ENCODE measurements around the gene PSMB9. TPM values are rescaled to one million over a fixed set of nuclear protein-coding genes. Genes with fewer than 3 reads are reported as not detected.

The PSMB9 gene
- total RNA-seq, 2 donors from 2014 or later = 4.6 to 14.5 TPM

DNA sequence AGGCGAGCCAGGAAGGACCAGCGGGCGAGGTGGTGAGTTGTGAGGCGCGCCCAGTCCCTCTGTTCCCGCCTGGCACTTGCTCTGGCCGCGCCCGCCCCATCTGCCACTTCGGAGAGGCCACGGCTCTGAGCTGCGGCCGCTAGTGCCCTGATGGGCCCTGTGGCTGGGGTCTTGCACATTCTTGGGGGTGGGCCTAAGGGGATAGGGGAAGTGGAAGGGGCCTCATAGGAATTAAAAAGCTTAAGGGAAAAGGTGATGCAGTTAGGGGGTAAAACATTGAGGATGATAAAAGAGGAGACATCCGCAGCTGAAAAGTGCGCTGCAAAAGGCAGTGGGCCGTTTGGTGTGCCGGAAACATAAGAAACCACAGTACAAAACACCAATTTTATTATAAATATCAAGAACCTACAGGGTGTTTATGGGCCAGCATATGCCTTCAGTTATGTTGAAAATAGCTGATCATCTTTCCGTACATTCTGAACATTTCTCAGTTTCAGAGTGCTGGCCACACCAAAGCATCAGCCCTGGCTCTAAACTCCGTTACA lies 9.1 kb upstream of the PSMB9 start:
- intact Hi-C loops (cut with DNase I) = no loop called here
- Histone ChIP-seq H3K4me3 (peak overlapping the region in 1 of 2 donors; percentile 39), H3K4me1 (peaks cover 13% of the 10 kb centered on the region), H3K27ac (peak overlapping the region; percentile 80 to 93 (median 86)), H3K9me3 (no peaks in the 10 kb centered on the region), H3K27me3 (no peaks in the 10 kb centered on the region), H3K36me3 (replicated peaks in 1 of 2; ENCODE audit: insufficient read depth in 1 of 2, low read depth in 2 of 2) (peaks cover 0 to 11% of the 10 kb centered on the region in 2 donors)
- ATAC-seq (no peak), DNase-seq (no peak)
- WGBS, 2 donors = 24 to 27% methylated on average over 19 of the region's 19 CpGs
- peak in 1 of 3 donors; percentile 27 for TF ChIP-seq POLR2A (IDR thresholded peaks at IDR 0.05)
- TF ChIP-seq, protein P1, sequence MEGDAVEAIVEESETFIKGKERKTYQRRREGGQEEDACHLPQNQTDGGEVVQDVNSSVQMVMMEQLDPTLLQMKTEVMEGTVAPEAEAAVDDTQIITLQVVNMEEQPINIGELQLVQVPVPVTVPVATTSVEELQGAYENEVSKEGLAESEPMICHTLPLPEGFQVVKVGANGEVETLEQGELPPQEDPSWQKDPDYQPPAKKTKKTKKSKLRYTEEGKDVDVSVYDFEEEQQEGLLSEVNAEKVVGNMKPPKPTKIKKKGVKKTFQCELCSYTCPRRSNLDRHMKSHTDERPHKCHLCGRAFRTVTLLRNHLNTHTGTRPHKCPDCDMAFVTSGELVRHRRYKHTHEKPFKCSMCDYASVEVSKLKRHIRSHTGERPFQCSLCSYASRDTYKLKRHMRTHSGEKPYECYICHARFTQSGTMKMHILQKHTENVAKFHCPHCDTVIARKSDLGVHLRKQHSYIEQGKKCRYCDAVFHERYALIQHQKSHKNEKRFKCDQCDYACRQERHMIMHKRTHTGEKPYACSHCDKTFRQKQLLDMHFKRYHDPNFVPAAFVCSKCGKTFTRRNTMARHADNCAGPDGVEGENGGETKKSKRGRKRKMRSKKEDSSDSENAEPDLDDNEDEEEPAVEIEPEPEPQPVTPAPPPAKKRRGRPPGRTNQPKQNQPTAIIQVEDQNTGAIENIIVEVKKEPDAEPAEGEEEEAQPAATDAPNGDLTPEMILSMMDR (IDR thresholded peaks at IDR 0.05) = no peak

DNA sequence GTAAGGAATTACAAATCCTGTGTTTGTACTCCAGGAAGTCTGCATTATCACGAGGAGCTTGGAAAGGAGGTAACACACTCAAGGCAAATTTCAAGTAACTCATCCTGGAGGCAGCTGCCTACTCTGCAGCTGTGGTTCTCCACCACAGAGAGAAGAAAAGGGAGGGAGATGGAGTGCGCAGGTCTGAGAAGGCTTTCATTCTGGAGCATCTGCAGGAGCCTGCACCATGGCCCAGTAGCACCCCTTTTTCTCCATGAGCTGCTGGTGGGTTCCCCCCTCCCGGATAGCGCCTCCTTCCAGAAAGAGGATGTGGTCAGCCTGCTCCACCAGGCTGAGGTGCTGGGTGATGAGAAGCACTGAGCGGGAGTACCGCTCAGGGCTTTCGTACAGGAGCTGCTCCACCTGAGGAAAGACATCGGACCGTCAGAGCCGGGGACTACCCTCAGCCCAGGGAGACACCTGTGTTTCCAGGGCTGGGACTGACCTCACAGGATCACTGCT lies 8.6 kb upstream of the PSMB9 start:
- Histone ChIP-seq H3K4me3 (no peak overlapping the region), H3K36me3 (replicated peaks in 1 of 2; ENCODE audit: insufficient read depth in 1 of 2, low read depth in 2 of 2) (peaks cover 0 to 11% of the 10 kb centered on the region in 2 donors), H3K27me3 (no peaks in the 10 kb centered on the region), H3K4me1 (peaks cover 13% of the 10 kb centered on the region), H3K27ac (peak overlapping the region in 1 of 4 donors; percentile 93), H3K9me3 (no peaks in the 10 kb centered on the region)
- TF ChIP-seq, protein P1 (IDR thresholded peaks at IDR 0.05) = no peak
- no peak for TF ChIP-seq POLR2A (IDR thresholded peaks at IDR 0.05)
- peak in 1 of 4 donors; percentile 27 for DNase-seq
- intact Hi-C loops (cut with DNase I) = no loop called here
- ATAC-seq = no peak
- 59 to 84% methylated on average over 5 to 10 of the region's 10 CpGs for WGBS, 2 donors

DNA sequence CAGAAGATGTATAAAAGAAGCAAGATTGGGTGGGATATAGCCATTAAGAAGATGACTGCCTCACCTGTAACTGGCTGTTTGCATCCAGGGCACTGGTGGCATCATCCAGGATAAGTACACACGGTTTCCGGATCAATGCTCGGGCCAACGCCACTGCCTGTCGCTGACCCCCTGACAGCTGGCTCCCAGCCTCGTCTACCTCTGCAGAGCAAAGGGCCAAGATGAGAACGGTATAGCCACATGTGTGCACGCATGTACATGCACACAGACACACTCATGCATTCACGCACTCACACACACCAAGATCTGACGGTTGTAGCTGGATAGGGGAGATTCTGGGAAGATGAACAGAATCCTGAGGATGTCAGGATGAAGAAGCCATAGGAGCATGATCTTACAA lies 7.0 kb upstream of the PSMB9 start:
- Histone ChIP-seq H3K27ac (no peak overlapping the region), H3K4me1 (peaks cover 20% of the 10 kb centered on the region), H3K4me3 (no peak overlapping the region), H3K36me3 (replicated peaks in 1 of 2; ENCODE audit: insufficient read depth in 1 of 2, low read depth in 2 of 2) (peaks cover 0 to 11% of the 10 kb centered on the region in 2 donors), H3K27me3 (no peaks in the 10 kb centered on the region), H3K9me3 (no peaks in the 10 kb centered on the region)
- 83 to 90% methylated on average over 10 of the region's 10 CpGs for WGBS, 2 donors
- ATAC-seq = no peak
- intact Hi-C loops (cut with DNase I) = no loop called here
- DNase-seq = no peak
- TF ChIP-seq POLR2A (IDR thresholded peaks at IDR 0.05) = no peak
- TF ChIP-seq, protein P1 (IDR thresholded peaks at IDR 0.05) = no peak

DNA sequence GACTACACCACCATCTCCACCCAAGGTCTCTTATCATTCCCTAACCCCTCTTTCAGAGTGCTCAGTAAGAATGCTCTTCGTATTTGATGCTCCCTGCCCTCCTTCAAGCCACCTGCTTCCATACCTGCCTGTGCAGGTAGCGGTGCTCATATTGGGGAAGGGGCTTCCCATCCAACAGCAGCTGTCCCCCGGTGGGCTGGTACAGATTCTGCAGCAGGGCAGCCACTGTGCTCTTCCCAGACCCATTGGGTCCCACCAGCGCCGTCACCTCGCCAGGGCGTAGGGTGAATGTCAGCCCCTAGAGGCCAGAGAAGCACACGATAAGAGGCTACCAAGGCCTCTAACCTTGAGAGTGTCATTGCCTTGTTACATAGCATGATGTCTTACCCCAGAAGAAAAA lies 6.2 kb upstream of the PSMB9 start:
- Histone ChIP-seq H3K9me3 (no peaks in the 10 kb centered on the region), H3K27ac (no peak overlapping the region), H3K4me3 (no peak overlapping the region), H3K36me3 (replicated peaks in 1 of 2; ENCODE audit: insufficient read depth in 1 of 2, low read depth in 2 of 2) (peaks cover 0 to 11% of the 10 kb centered on the region in 2 donors), H3K27me3 (no peaks in the 10 kb centered on the region), H3K4me1 (peaks cover 25% of the 10 kb centered on the region)
- no peak for DNase-seq
- intact Hi-C loops (cut with DNase I) = no loop called here
- WGBS, 2 donors = 88 to 93% methylated on average over 8 of the region's 8 CpGs
- no peak for ATAC-seq
- TF ChIP-seq, protein P1 (IDR thresholded peaks at IDR 0.05) = no peak
- TF ChIP-seq POLR2A (IDR thresholded peaks at IDR 0.05) = no peak

DNA sequence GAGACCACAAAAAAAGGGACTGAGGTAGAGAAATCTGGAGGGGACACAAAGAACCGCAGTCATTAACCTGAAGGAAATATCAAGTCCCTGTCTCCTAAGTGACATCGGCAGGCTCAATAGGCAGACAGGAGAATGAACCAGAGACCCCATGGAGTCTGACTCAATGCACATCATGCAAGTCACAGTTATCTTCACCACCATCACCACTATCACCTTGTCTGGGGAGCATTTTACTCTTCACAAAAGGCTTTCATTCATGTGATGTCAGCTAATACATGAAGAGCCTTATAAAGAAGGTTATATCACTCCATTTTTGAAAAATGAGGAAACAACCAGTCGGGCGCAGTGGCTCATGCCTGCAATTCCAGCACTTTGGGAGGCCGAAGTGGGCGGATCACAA lies 4.9 kb upstream of the PSMB9 start:
- 81 to 84% methylated on average over 6 of the region's 6 CpGs for WGBS, 2 donors
- no peaks in the 10 kb centered on the region for H3K27me3 ChIP-seq
- intact Hi-C loops (cut with DNase I) = no loop called here
- no peak overlapping the region for H3K27ac ChIP-seq
- no peak for DNase-seq
- ATAC-seq = no peak
- no peak for TF ChIP-seq POLR2A (IDR thresholded peaks at IDR 0.05)
- TF ChIP-seq, protein P1 (IDR thresholded peaks at IDR 0.05) = no peak
- H3K4me3 ChIP-seq = no peak overlapping the region
- H3K4me1 ChIP-seq = peaks cover 17% of the 10 kb centered on the region
- H3K9me3 ChIP-seq = no peaks in the 10 kb centered on the region
- H3K36me3 ChIP-seq (replicated peaks in 1 of 2; ENCODE audit: insufficient read depth in 1 of 2, low read depth in 2 of 2) = peaks cover 0 to 11% of the 10 kb centered on the region in 2 donors
